ENCODE measurements around the gene PIGX.

GRCh38 chr3:196721097-196721496 is 8.9 kb downstream of the PIGX start:
- TF ChIP-seq CTCF (IDR thresholded peaks at IDR 0.05) = no peak
- no peak for TF ChIP-seq POLR2A (IDR thresholded peaks at IDR 0.05)
